Measurements from ENCODE around the gene C1QTNF1. TPM values are rescaled to one million over a fixed set of nuclear protein-coding genes. Genes with fewer than 3 reads are reported as not detected.

C1QTNF1 gene
- polyA plus RNA-seq, 1 of the 3 experiments (the other 2 are of a cell fraction), result 14.3 TPM

- TF ChIP-seq PBX3 (IDR thresholded peaks at IDR 0.05) (no peak), MXI1 (IDR thresholded peaks at IDR 0.05; ENCODE audit: low read depth, low read length) (no peak; the same call in 1 of the 2 replicates), JUND (IDR thresholded peaks at IDR 0.05) (no peak), SIN3A (IDR thresholded peaks at IDR 0.05; ENCODE audit: borderline replicate concordance, low read depth, low read length) (no peak)
Observed at GRCh38 chr17:79087428-79088143, 63.6 kb downstream of the C1QTNF1 start (continued).

GRCh38 chr17:79088247-79088996 lies 64.5 kb downstream of the C1QTNF1 start:
- TF ChIP-seq TCF12 (IDR thresholded peaks at IDR 0.05) (no peak), GABPA (IDR thresholded peaks at IDR 0.05; ENCODE audit: low read depth) (no peak), REST (IDR thresholded peaks at IDR 0.05; ENCODE audit: low read depth, low read length) (no peak), FOXM1 (IDR thresholded peaks at IDR 0.05; ENCODE audit: low read depth) (no peak), CTCF (IDR thresholded peaks at IDR 0.05) (no peak), TEAD4 (IDR thresholded peaks at IDR 0.05; ENCODE audit: borderline replicate concordance, insufficient read depth) (no peak), ZBTB33 (IDR thresholded peaks at IDR 0.05; ENCODE audit: borderline replicate concordance, low read depth) (no peak), GATA2 (CRISPR knock-in tag; IDR thresholded peaks at IDR 0.05) (no peak), RAD21 (IDR thresholded peaks at IDR 0.05; ENCODE audit: low read length) (no peak), JUND (IDR thresholded peaks at IDR 0.05) (no peak)
- Histone ChIP-seq H3F3A (replicated peaks; ENCODE audit: insufficient read depth) (peaks cover 3% of the 10 kb centered on the region), H3K4me2 (no peak overlapping the region), H3K9me2 (no peaks in the 10 kb centered on the region), H3K27ac (ENCODE audit: low read depth in 2 of 2, low read length in 1 of 2) (no peak overlapping the region), H3K4me1 (ENCODE audit: control insufficient read depth in 1 of 2, insufficient read depth in 2 of 2, low read depth in 1 of 2, low read length in 1 of 2) (peaks cover 0 to under 1% of the 10 kb centered on the region in 2 experiments; a peak in 1 of 4 replicates), H3K27me3 (ENCODE audit: insufficient read depth) (no peaks in the 10 kb centered on the region), H3K9ac (no peak overlapping the region), H3K79me2 (ENCODE audit: insufficient read depth) (no peaks in the 10 kb centered on the region), H3K36me3 (replicated peaks in 1 of 2; ENCODE audit: control insufficient read depth in 1 of 2, insufficient read depth in 2 of 2, low read length in 1 of 2) (peaks cover 4 to 33% of the 10 kb centered on the region in 2 experiments), H2AFZ (ENCODE audit: low read depth) (no peak overlapping the region), H3K9me3 (no peaks in the 10 kb centered on the region), H3K4me3 (ENCODE audit: low read depth in 2 of 2, low read length in 1 of 2) (no peak overlapping the region), H4K20me1 (ENCODE audit: insufficient read depth) (peaks cover 22% of the 10 kb centered on the region)
- no peak for DNase-seq
- CTCF ChIA-PET, result interaction anchor here (0.5 to 45.1 kb wide), 76 partner anchors 9 to 623 kb away, joined by 3 to 1305 read pairs (median 7); partner anchors contain the start of gene ENGASE
- POLR2A ChIA-PET, result interaction anchor here (0.5 to 2.3 kb wide), 3 partner anchors 27 to 305 kb away, joined by 3 to 10 read pairs (median 3); no protein-coding TSS in a partner anchor
- WGBS (ENCODE audit: low lambda C conversion rate), result 87% methylated on average over 25 of the region's 26 CpGs

All from SK-N-SH (cell line).